MM.1S (cell line): ENCODE measurements around the gene BIRC3.

Source experiments
- CTCF ChIP-seq: fragments of 300-600 bp; sonication (generic); IDR thresholded peaks from 2 replicates; pipeline ENCODE4 v1.5.1; 2016; ENCODE audit warnings: antibody characterized with exemption, low read length, mixed read lengths
- EZH2 ChIP-seq: fragments of 300-600 bp; sonication (generic); optimal IDR thresholded peaks from 2 replicates; pipeline ENCODE3; 2017; ENCODE audit warnings: low read depth, mild to moderate bottlenecking, antibody characterized with exemption, low read length, mixed read lengths
- EZH2phosphoT487 ChIP-seq: fragments of 300-600 bp; sonication (generic); IDR thresholded peaks from 2 replicates; pipeline ENCODE4 v1.6.1; 2018; ENCODE audit warnings: antibody characterized with exemption, low read length

GRCh38 chr11:102272047-102272824 lies 45.0 kb upstream of the BIRC3 start:
- no peak for TF ChIP-seq EZH2
- no peak for TF ChIP-seq CTCF
- TF ChIP-seq EZH2phosphoT487, result no peak
